HepG2 (cell line): ENCODE results near the gene MCTS1. TPM values are rescaled to one million over a fixed set of nuclear protein-coding genes. Genes with fewer than 3 reads are reported as not detected.
"Not testable (repeated sequence)": the region's sequence is repeated elsewhere in the genome, so short reads cannot be mapped to it uniquely, and the experiment has no call there.

Experiments
- ATAC-seq: fragments of 200-7000 bp; cut with Tn5 transposase; 3 replicates; pipeline ENCODE4 v1.9.1; 2020; ENCODE audit warnings: mild to moderate bottlenecking, moderate library complexity
- BruUV-seq: library from RNA; stranded (reverse); fragments of 400-500 nt; replicated peaks from 2 replicates; lab custom pipeline; 2021; lab: Mats Ljungman, UMichigan
- CTCF ChIA-PET: fragments of 300-600 bp; formaldehyde crosslinking; extraction: SDS; loops from one replicate; lab custom pipeline; 2021; ENCODE audit warnings: low total read pairs, inconsistent platforms, low intra/inter-chr PET ratio; lab: Yijun Ruan, JAX
- POLR2A ChIA-PET: fragments of 350-600 bp; sonication (Branson Sonifier 250); formaldehyde crosslinking; loops from one replicate; lab custom pipeline; 2020; ENCODE audit warnings: antibody characterized with exemption, inconsistent platforms; lab: Yijun Ruan, JAX
- DNase-seq: peaks from one replicate; pipeline ENCODE4 v3.0.0-alpha.2; 2015; ENCODE audit warnings: low spot score
- FAIRE-seq: peaks from 3 replicates; lab custom pipeline; 2011; peaks lifted over from hg19 to GRCh38; lab: Jason Lieb, UNC
- H2AFZ ChIP-seq: one replicate; pipeline ENCODE4 v1.6.1; 2011; ENCODE audit warnings: low read length, inconsistent platforms
- H3K27ac ChIP-seq: fragments of 300-600 bp; 3 replicates; pipeline ENCODE4 v1.8.0; 2011; ENCODE audit warnings: mixed run types, mild to moderate bottlenecking, mixed read lengths, low read length, inconsistent platforms; ENCODE audit not compliant: insufficient read depth; ENCODE audit errors: extremely low read length
- H3K27me3 ChIP-seq, 2 experiments: fragments of 200-600 bp in 1 of 2; 2 replicates in 1 of 2; 3 replicates in 1 of 2; pipeline versions ENCODE4 v1.6.0 to v1.8.0; 2011; ENCODE audit warnings: low read length in 2 of 2, mild to moderate bottlenecking in 2 of 2, moderate library complexity in 2 of 2, inconsistent platforms in 1 of 2; ENCODE audit not compliant: insufficient read depth in 2 of 2, control insufficient read depth in 1 of 2
- H3K36me3 ChIP-seq, 2 experiments: fragments of 200-600 bp in 1 of 2; replicated peaks in 1 of 2; 2 replicates in 1 of 2; 3 replicates in 1 of 2; pipeline versions ENCODE4 v1.5.1 to v1.8.0; 2011; ENCODE audit warnings: low read length in 2 of 2, inconsistent platforms in 1 of 2; ENCODE audit not compliant: insufficient read depth in 2 of 2, control insufficient read depth in 1 of 2
- H3K4me1 ChIP-seq: 2 replicates; pipeline ENCODE4 v1.5.1; 2012; ENCODE audit warnings: low read length, inconsistent platforms; ENCODE audit not compliant: insufficient read depth
- H3K4me2 ChIP-seq: 2 replicates; pipeline ENCODE4 v1.6.0; 2011; ENCODE audit warnings: low read depth, low read length, inconsistent platforms
- H3K4me3 ChIP-seq, 3 experiments: fragments of 200-600 bp in 1 of 3; sonication (generic), shearing (Covaris generic) in 1 of 3; replicated peaks in 1 of 3; 2 replicates each; pipeline ENCODE4 v1.5.1; 2011 to 2016; ENCODE audit warnings: low read length in 3 of 3, inconsistent platforms in 2 of 3, low read depth in 2 of 3, mild to moderate bottlenecking in 2 of 3, control low read depth in 1 of 3, mixed read lengths in 1 of 3; ENCODE audit not compliant: insufficient read depth in 1 of 3
- H3K79me2 ChIP-seq: one replicate; pipeline ENCODE4 v1.6.1; 2011; ENCODE audit warnings: low read length, inconsistent platforms; ENCODE audit not compliant: insufficient read depth
- H3K9ac ChIP-seq: 2 replicates; pipeline ENCODE4 v1.6.0; 2011; ENCODE audit warnings: mild to moderate bottlenecking, low read depth, low read length, inconsistent platforms; ENCODE audit not compliant: insufficient read depth
- H3K9me3 ChIP-seq: 2 replicates; pipeline ENCODE4 v1.5.1; 2012; ENCODE audit warnings: mild to moderate bottlenecking, low read length
- H4K20me1 ChIP-seq: 2 replicates; pipeline ENCODE4 v1.6.0; 2011; ENCODE audit warnings: inconsistent platforms, mild to moderate bottlenecking, low read length, moderate library complexity; ENCODE audit not compliant: insufficient read depth
- ZBTB40 ChIP-seq, 2 experiments: fragments of 450-650 bp in 1 of 2; sonication (generic) in 1 of 2; formaldehyde crosslinking in 1 of 2; IDR thresholded peaks; 2 replicates each; pipeline versions ENCODE4 v1.6.1 to v1.8.0; 2016 to 2022; ENCODE audit warnings: antibody characterized with exemption in 1 of 2, mild to moderate bottlenecking in 1 of 2, missing genetic modification reagents in 1 of 2
- WGBS: methylation state at CpG from one replicate; pipeline ENCODE4 v1.1.6; 2017; ENCODE audit warnings: low lambda C conversion rate; 5-methylcytosine and 5-hydroxymethylcytosine counted together
- in situ Hi-C: cut with HindIII; loops from 2 replicates; pipeline ENCODE4 v1.10.0; 2017; ENCODE audit warnings: low pct_unique_long_range_greater_than_20kb; ENCODE audit not compliant: extremely low pct_ligation_motif_present
- intact Hi-C: fragments of 100-400 bp; cut with micrococcal nuclease; formaldehyde crosslinking; loops from one replicate; pipeline ENCODE4 v1.10.0; 2022; ENCODE audit not compliant: unreplicated experiment
- polyA plus RNA-seq, 8 experiments: library from polyadenylated mRNA; depleted of rRNA in 3 of 8; stranded (reverse) in 7 of 8; unstranded in 1 of 8; fragments of >200 nt; fragmentation: Illumina TruSeq in 4 of 8; extraction: Trizol in 4 of 8; gene quantifications; 2 replicates each; pipeline versions ENCODE4 v1.2.1 to v1.2.3, GENCODE V29; 2011 to 2016; ENCODE audit warnings: low read depth in 4 of 8, missing spikeins in 1 of 8, mixed read lengths in 1 of 8; ENCODE audit not compliant: insufficient read depth in 1 of 8
- total RNA-seq, 5 experiments: library from RNA; depleted of rRNA; stranded (reverse); fragments of >200 nt; fragmentation: Illumina TruSeq; extraction: Trizol; gene quantifications; 2 replicates each; pipeline ENCODE4 v1.2.3, GENCODE V29; 2016; ENCODE audit warnings: low read depth in 1 of 5
- TF ChIP-seq, protein P1 (sequence below): sonication (generic); formaldehyde crosslinking; IDR thresholded peaks from 2 replicates; pipeline ENCODE4 v1.8.0; 2022; ENCODE audit warnings: missing genetic modification reagents, mild to moderate bottlenecking, moderate library complexity, borderline replicate concordance

MCTS1 gene
- total and polyA plus RNA-seq, 2 of the 13 experiments (the other 11 are each of a cell fraction or from before 2014, with no cell fraction given) = 30.1 to 59.0 TPM

- H3K79me2 ChIP-seq = no peaks in the 10 kb centered on the region
- ChIA-PET CTCF (no interaction called here), POLR2A (no interaction called here)
- H3K4me3 ChIP-seq = no peak overlapping the region
- DNase-seq (no peak), ATAC-seq (no peak), FAIRE-seq (no peak)
- in situ Hi-C loops = no loop called here
- H3K9me3 ChIP-seq = no peaks in the 10 kb centered on the region
- H3K27ac ChIP-seq = no peak overlapping the region
- peaks cover 33% of the 10 kb centered on the region for H3K4me1 ChIP-seq
- 95% methylated on average over 3 of the region's 3 CpGs for WGBS
- H3K4me2 ChIP-seq = no peak overlapping the region
- H3K9ac ChIP-seq = no peak overlapping the region
- BruUV-seq = no TSS peak
- H3K36me3 ChIP-seq = no peaks in the 10 kb centered on the region
- TF ChIP-seq, protein P1, sequence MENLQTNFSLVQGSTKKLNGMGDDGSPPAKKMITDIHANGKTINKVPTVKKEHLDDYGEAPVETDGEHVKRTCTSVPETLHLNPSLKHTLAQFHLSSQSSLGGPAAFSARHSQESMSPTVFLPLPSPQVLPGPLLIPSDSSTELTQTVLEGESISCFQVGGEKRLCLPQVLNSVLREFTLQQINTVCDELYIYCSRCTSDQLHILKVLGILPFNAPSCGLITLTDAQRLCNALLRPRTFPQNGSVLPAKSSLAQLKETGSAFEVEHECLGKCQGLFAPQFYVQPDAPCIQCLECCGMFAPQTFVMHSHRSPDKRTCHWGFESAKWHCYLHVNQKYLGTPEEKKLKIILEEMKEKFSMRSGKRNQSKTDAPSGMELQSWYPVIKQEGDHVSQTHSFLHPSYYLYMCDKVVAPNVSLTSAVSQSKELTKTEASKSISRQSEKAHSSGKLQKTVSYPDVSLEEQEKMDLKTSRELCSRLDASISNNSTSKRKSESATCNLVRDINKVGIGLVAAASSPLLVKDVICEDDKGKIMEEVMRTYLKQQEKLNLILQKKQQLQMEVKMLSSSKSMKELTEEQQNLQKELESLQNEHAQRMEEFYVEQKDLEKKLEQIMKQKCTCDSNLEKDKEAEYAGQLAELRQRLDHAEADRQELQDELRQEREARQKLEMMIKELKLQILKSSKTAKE (CRISPR knock-in tag) = no peak
- TF ChIP-seq ZBTB40 (IDR thresholded peaks at IDR 0.05) (no peak), ZBTB40 (CRISPR knock-in tag; IDR thresholded peaks at IDR 0.05) (peak; percentile 40; the same call in 1 of the 2 replicates)
- TF ChIP-seq, all 625 proteins: peak for 1
- Histone ChIP-seq H2AFZ (no peak overlapping the region), H4K20me1 (no peaks in the 10 kb centered on the region), H3K27me3 (no peaks in the 10 kb centered on the region)
- intact Hi-C loops = no loop called here
Observed at GRCh38 chrX:120570011-120570600, 33.8 kb upstream of the MCTS1 start.

DNA sequence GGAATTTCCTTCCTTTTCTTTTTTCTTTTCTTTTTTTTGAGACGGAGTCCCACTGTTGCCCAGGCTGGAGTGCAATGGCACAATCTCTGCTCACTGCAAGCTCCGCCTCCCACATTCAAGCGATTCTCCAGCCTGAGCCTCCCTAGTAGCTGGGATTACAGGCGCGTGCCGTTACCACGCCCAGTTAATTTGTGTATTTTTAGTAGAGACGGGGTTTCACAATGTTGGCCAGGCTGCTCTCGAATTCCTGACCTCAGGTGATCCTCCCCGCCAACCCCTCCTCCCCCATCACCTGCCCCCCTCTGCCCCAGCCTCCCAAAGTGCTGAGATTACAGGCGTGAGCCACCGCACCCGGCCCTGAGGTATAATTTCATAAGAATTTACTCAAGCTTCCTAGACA lies 30.1 kb upstream of the MCTS1 start:
- H3K4me3 ChIP-seq, H3K9ac ChIP-seq, H3K4me1 ChIP-seq, POLR2A ChIA-PET, H3K9me3 ChIP-seq, ATAC-seq, H2AFZ ChIP-seq, H3K79me2 ChIP-seq, FAIRE-seq, H3K27me3 ChIP-seq, DNase-seq, in situ Hi-C loops, intact Hi-C loops, H4K20me1 ChIP-seq, H3K36me3 ChIP-seq, BruUV-seq, H3K27ac ChIP-seq, H3K4me2 ChIP-seq, CTCF ChIA-PET: not testable (repeated sequence)
- WGBS = 81% methylated on average over 12 of the region's 13 CpGs
